Colonic mucosa (tissue), 4 donors: ENCODE data around the gene MLST8. TPM values are rescaled to one million over a fixed set of nuclear protein-coding genes. Genes with fewer than 3 reads are reported as not detected.

Experiments
- DNase-seq: peaks from one replicate; pipeline ENCODE4 v3.0.0-alpha.2; 2020
- H3K27ac ChIP-seq: fragments of 200-600 bp; one replicate; pipeline ENCODE4 v1.8.0; 2021
- H3K27me3 ChIP-seq: fragments of 200-600 bp; one replicate; pipeline ENCODE4 v1.8.0; 2021
- H3K36me3 ChIP-seq: fragments of 200-600 bp; one replicate; pipeline ENCODE4 v1.8.0; 2021
- H3K4me1 ChIP-seq: fragments of 200-600 bp; one replicate; pipeline ENCODE4 v1.8.0; 2021; ENCODE audit warnings: mild to moderate bottlenecking
- H3K4me3 ChIP-seq: fragments of 200-600 bp; one replicate; pipeline ENCODE4 v1.8.0; 2021
- H3K9ac ChIP-seq, 2 donors: one replicate each; pipeline ENCODE4 v1.7.0; 2013; ENCODE audit warnings: control low read depth in 2 of 2, low read depth in 2 of 2, low read length in 2 of 2
- H3K9me3 ChIP-seq: fragments of 200-600 bp; one replicate; pipeline ENCODE4 v1.8.0; 2021
- intact Hi-C: fragments of 100-400 bp; cut with DNase I; formaldehyde crosslinking; loops from one replicate; pipeline ENCODE4 v1.14.1; 2022
- total RNA-seq, 2 donors: library from RNA; stranded (reverse); fragmentation: NEBNext Ultra II Directional in 1 of 2; extraction: Animal tissue kit (Norgen Biotek cat#: 25700) in 1 of 2; gene quantifications; one replicate each; pipeline ENCODE4 v1.2.1, GENCODE V29; 2021
- TF ChIP-seq, protein P1 (sequence below): fragments of 200-600 bp; IDR thresholded peaks from one replicate; pipeline ENCODE4 v1.8.0; 2022; ENCODE audit warnings: antibody characterized with exemption, mild to moderate bottlenecking
- donor health status: healthy.
- donor health status: DM: no; HTN: no; CAD: no.
- donor health status: DM: no; HTN: no; CAD: no.

Gene MLST8
- total RNA-seq, 2 donors from 2014 or later, result 26.5 to 53.5 TPM

DNA sequence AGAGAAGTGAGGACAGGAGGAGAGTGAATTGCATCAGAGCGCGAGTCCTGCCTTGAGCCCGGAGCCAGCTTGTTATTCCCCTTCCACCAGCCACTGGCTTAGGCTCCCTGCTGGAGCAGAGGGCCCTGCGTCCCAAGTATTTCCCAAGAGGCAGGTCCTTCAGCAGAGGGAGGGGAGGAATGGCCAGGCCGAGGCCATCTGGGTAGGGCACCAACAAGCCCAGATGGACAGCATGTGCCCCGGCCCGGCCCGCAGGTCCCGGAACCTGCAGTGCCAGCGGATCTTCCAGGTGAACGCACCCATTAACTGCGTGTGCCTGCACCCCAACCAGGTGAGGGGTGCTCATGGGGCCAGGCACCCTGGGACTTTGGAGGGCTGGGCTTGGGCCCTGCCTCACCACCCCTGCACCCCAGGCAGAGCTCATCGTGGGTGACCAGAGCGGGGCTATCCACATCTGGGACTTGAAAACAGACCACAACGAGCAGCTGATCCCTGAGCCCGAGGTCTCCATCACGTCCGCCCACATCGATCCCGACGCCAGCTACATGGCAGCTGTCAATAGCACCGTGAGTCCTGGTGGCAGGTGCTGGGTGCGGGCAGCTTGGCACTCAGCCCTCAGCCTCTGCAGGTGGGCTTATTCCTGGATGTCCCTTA lies 1.7 kb downstream of the MLST8 start:
- DNase-seq, result no peak
- H3K4me3 ChIP-seq, result no peak overlapping the region
- H3K4me1 ChIP-seq, result peaks cover 12% of the 10 kb centered on the region
- TF ChIP-seq, protein P1, sequence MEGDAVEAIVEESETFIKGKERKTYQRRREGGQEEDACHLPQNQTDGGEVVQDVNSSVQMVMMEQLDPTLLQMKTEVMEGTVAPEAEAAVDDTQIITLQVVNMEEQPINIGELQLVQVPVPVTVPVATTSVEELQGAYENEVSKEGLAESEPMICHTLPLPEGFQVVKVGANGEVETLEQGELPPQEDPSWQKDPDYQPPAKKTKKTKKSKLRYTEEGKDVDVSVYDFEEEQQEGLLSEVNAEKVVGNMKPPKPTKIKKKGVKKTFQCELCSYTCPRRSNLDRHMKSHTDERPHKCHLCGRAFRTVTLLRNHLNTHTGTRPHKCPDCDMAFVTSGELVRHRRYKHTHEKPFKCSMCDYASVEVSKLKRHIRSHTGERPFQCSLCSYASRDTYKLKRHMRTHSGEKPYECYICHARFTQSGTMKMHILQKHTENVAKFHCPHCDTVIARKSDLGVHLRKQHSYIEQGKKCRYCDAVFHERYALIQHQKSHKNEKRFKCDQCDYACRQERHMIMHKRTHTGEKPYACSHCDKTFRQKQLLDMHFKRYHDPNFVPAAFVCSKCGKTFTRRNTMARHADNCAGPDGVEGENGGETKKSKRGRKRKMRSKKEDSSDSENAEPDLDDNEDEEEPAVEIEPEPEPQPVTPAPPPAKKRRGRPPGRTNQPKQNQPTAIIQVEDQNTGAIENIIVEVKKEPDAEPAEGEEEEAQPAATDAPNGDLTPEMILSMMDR, result no peak
- H3K27ac ChIP-seq, result no peak overlapping the region
- peaks cover 8% of the 10 kb centered on the region for H3K36me3 ChIP-seq
- no peak overlapping the region for H3K9ac ChIP-seq
- no peaks in the 10 kb centered on the region for H3K9me3 ChIP-seq
- intact Hi-C loops, result loop anchor here (10.0 kb wide), 1 partner anchor 308 kb away; the partner anchor contains the start of gene ATP6V0C
- no peaks in the 10 kb centered on the region for H3K27me3 ChIP-seq

GRCh38 chr16:2207872-2208271 lies 2.6 kb downstream of the MLST8 start:
- H3K27ac ChIP-seq, result no peak overlapping the region
- TF ChIP-seq, protein P1, result no peak
- no peak overlapping the region for H3K4me3 ChIP-seq
- H3K36me3 ChIP-seq, result peaks cover 8% of the 10 kb centered on the region
- H3K9me3 ChIP-seq, result no peaks in the 10 kb centered on the region
- H3K9ac ChIP-seq, result no peak overlapping the region
- H3K27me3 ChIP-seq, result no peaks in the 10 kb centered on the region
- intact Hi-C loops, result loop anchor here (10.0 kb wide), 1 partner anchor 307 kb away; the partner anchor contains the start of gene ATP6V0C
- H3K4me1 ChIP-seq, result peaks cover 20% of the 10 kb centered on the region
- no peak for DNase-seq

- Histone ChIP-seq H3K9ac (no peak overlapping the region), H3K9me3 (no peaks in the 10 kb centered on the region), H3K36me3 (peaks cover 8% of the 10 kb centered on the region), H3K27ac (no peak overlapping the region), H3K4me1 (peaks cover 24% of the 10 kb centered on the region), H3K4me3 (no peak overlapping the region), H3K27me3 (no peaks in the 10 kb centered on the region)
- no peak for DNase-seq
- TF ChIP-seq, protein P1, result no peak
- intact Hi-C loops, result loop anchor here (10.0 kb wide), 1 partner anchor 306 kb away; the partner anchor contains the start of gene ATP6V0C
These were observed 3.1 kb downstream of the MLST8 start for GRCh38 chr16:2208308-2208707.

GRCh38 chr16:2208772-2209171 lies 3.5 kb downstream of the MLST8 start:
- Histone ChIP-seq H3K9ac (no peak overlapping the region), H3K27me3 (no peaks in the 10 kb centered on the region), H3K9me3 (no peaks in the 10 kb centered on the region), H3K4me3 (no peak overlapping the region), H3K36me3 (peaks cover 8% of the 10 kb centered on the region), H3K4me1 (peaks cover 29% of the 10 kb centered on the region), H3K27ac (no peak overlapping the region)
- DNase-seq, result no peak
- intact Hi-C loops, result loop anchor here (10.0 kb wide), 1 partner anchor 306 kb away; the partner anchor contains the start of gene ATP6V0C
- TF ChIP-seq, protein P1, result no peak

DNA sequence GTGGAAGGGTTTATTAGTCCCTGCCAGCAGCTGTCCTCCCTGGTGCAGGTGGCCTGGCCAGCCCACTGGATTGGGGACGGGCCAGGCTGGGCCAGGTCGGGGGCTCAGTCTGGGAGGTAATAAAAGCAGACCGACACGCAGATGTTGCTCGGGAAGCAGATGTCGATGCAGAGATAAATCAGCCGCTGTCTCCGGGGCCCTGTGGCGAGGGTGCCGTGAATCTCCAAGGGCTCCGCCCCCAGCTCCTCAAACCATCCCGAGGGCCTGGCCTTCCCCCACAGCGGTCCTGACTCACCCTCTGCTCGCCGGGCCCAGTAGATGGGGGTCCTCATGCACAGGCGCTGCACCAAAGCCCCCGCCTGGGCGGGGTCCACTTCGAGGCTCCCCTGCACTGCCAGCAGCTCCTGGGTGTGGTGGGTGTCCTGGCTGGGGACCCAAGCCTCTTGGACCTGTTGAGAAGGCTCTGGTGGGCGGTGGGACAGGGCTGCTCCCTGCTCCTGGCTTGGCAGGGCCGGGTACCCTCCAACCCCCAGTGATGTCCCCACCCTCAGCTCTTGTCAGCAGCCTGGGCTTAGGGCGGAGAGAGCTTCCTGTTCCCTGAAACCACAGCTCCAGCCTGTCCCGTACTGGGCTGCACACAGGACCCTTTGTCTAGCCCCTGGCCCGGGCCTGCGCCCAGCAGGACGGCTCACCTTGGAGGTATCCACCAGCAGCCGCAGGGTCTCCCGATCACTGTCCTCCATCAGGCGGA lies 4.2 kb downstream of the MLST8 start:
- peaks cover 8% of the 10 kb centered on the region for H3K36me3 ChIP-seq
- no peak overlapping the region for H3K9ac ChIP-seq
- no peaks in the 10 kb centered on the region for H3K9me3 ChIP-seq
- intact Hi-C loops, result loop anchor here (10.0 kb wide), 1 partner anchor 305 kb away; the partner anchor contains the start of gene ATP6V0C
- peaks cover 30% of the 10 kb centered on the region for H3K4me1 ChIP-seq
- H3K4me3 ChIP-seq, result no peak overlapping the region
- H3K27me3 ChIP-seq, result no peaks in the 10 kb centered on the region
- TF ChIP-seq, protein P1, result no peak
- H3K27ac ChIP-seq, result no peak overlapping the region
- no peak for DNase-seq
